Heart left ventricle (tissue), 13 donors: ENCODE measurements around the gene PCDHGC3.

Source experiments
- POLR2A ChIP-seq, 2 donors: fragments of 450-650 bp; IDR thresholded peaks; one replicate each; pipeline ENCODE4 v1.6.1; 2017; ENCODE audit warnings: antibody characterized with exemption in 2 of 2, mild to moderate bottlenecking in 2 of 2, moderate library complexity in 2 of 2
- TF ChIP-seq, protein P1 (sequence below), 12 donors: fragments of 200-600 bp; sonication (generic) in 4 of 12; IDR thresholded peaks; one replicate each; pipeline versions ENCODE4 v1.5.0 to v1.8.0; 2018 to 2022; ENCODE audit warnings: antibody characterized with exemption in 12 of 12, mild to moderate bottlenecking in 5 of 12
- donor health status: ischemic (EF 13 %, LVEDD 7.1; RV severe dilation, severe dysfunction).
- donor health status: DM: no; HTN: yes; CAD: no.
- donor health status: DM: no; HTN: no; CAD: no.
- donor health status: ischemic (EF 25% LVEDD 6.9; RV normal size, moderate dysfunction).
- donor health status: ischemic (EF 25% LVEDD 5.7; RV mildly dilated, moderate dysfunction).
- donor health status: ischemic (EF 35%, LVEDD 5.7; RV mildly dilated, moderate dysfunction).
- donor health status: nonischemic (EF 11% LVEDD 7.7; RV severe dilation, severe dysfunction).
- donor health status: DM: yes; HTN: yes; CAD: no.
- donor health status: PGD.
- donor health status: ischemic (EF 29% LVEDD 5.4; RV normal size, mild dysfunction).
- donor health status: nonischemic (EF 23%, LVEDD 6.1; RV moderate dilation, normal function).

- no peak for TF ChIP-seq POLR2A (IDR thresholded peaks at IDR 0.05)
- TF ChIP-seq, protein P1, sequence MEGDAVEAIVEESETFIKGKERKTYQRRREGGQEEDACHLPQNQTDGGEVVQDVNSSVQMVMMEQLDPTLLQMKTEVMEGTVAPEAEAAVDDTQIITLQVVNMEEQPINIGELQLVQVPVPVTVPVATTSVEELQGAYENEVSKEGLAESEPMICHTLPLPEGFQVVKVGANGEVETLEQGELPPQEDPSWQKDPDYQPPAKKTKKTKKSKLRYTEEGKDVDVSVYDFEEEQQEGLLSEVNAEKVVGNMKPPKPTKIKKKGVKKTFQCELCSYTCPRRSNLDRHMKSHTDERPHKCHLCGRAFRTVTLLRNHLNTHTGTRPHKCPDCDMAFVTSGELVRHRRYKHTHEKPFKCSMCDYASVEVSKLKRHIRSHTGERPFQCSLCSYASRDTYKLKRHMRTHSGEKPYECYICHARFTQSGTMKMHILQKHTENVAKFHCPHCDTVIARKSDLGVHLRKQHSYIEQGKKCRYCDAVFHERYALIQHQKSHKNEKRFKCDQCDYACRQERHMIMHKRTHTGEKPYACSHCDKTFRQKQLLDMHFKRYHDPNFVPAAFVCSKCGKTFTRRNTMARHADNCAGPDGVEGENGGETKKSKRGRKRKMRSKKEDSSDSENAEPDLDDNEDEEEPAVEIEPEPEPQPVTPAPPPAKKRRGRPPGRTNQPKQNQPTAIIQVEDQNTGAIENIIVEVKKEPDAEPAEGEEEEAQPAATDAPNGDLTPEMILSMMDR (IDR thresholded peaks at IDR 0.05): no peak
Measured at GRCh38 chr5:141504216-141504615, 28.4 kb downstream of the PCDHGC3 start.
